SK-N-SH (cell line): Measurements from ENCODE around the gene ZIM2. TPM values are rescaled to one million over a fixed set of nuclear protein-coding genes. Genes with fewer than 3 reads are reported as not detected.
A peak's percentile ranks its signal among the peaks of the same experiment; 100 is the strongest.

ENCODE experiments used
- CTCF ChIA-PET: fragments of 300-600, 350-600 bp; formaldehyde crosslinking; extraction: SDS; loops from one replicate; lab custom pipeline; 2021; lab: Yijun Ruan, JAX
- POLR2A ChIA-PET: fragments of 350-600 bp; sonication (Branson Sonifier 250); formaldehyde crosslinking; extraction: SDS; loops from one replicate; lab custom pipeline; 2020; ENCODE audit warnings: antibody characterized with exemption, inconsistent platforms; lab: Yijun Ruan, JAX
- DNase-seq: peaks from one replicate; pipeline ENCODE4 v3.0.0; 2012
- H2AFZ ChIP-seq: fragments of 200-600 bp; sonication (generic); 2 replicates; pipeline ENCODE4 v1.8.1; 2016; ENCODE audit warnings: antibody characterized with exemption, mild to moderate bottlenecking, low read depth
- H3F3A ChIP-seq: fragments of 200-600 bp; sonication (generic); replicated peaks from 2 replicates; pipeline ENCODE3; 2016; ENCODE audit warnings: antibody characterized with exemption, mild to moderate bottlenecking; ENCODE audit not compliant: insufficient read depth
- H3K27ac ChIP-seq, 2 experiments: fragments of 200-500 bp in 1 of 2; fragments of 200-600 bp in 1 of 2; sonication (Bioruptor generic) in 1 of 2; sonication (generic), shearing (Covaris generic) in 1 of 2; 2 replicates each; pipeline versions ENCODE4 v1.5.1 to v1.6.1; 2014 to 2016; ENCODE audit warnings: low read depth in 2 of 2, inconsistent platforms in 1 of 2, low read length in 1 of 2, mild to moderate bottlenecking in 1 of 2, mixed read lengths in 1 of 2
- H3K27me3 ChIP-seq: fragments of 200-600 bp; sonication (generic), shearing (Covaris generic); 2 replicates; pipeline ENCODE4 v1.6.1; 2016; ENCODE audit warnings: mixed run types; ENCODE audit not compliant: insufficient read depth
- H3K36me3 ChIP-seq, 2 experiments: fragments of 200-500 bp in 1 of 2; fragments of 200-600 bp in 1 of 2; sonication (Bioruptor generic) in 1 of 2; sonication (generic) in 1 of 2; replicated peaks in 1 of 2; 2 replicates each; pipeline versions ENCODE3 to v1.5.1; 2014 to 2016; ENCODE audit warnings: low read length in 1 of 2, mild to moderate bottlenecking in 1 of 2; ENCODE audit not compliant: insufficient read depth in 2 of 2, control insufficient read depth in 1 of 2
- H3K4me1 ChIP-seq, 2 experiments: fragments of 200-500 bp in 1 of 2; fragments of 200-600 bp in 1 of 2; sonication (Bioruptor generic) in 1 of 2; sonication (generic), shearing (Covaris generic) in 1 of 2; 2 replicates each; pipeline versions ENCODE4 v1.5.1 to v1.6.1; 2014 to 2016; ENCODE audit warnings: low read depth in 1 of 2, low read length in 1 of 2, mixed run types in 1 of 2; ENCODE audit not compliant: insufficient read depth in 2 of 2, control insufficient read depth in 1 of 2
- H3K4me2 ChIP-seq: fragments of 200-600 bp; sonication (generic), shearing (Covaris generic); 2 replicates; pipeline ENCODE4 v1.6.1; 2017; ENCODE audit warnings: mixed run types
- H3K4me3 ChIP-seq, 2 experiments: fragments of 200-500 bp in 1 of 2; fragments of 200-600 bp in 1 of 2; sonication (Bioruptor generic) in 1 of 2; sonication (generic), shearing (Covaris generic) in 1 of 2; 2 replicates each; pipeline versions ENCODE4 v1.5.1 to v1.8.1; 2014 to 2016; ENCODE audit warnings: low read depth in 2 of 2, inconsistent platforms in 1 of 2, low read length in 1 of 2, mild to moderate bottlenecking in 1 of 2, mixed read lengths in 1 of 2, moderate library complexity in 1 of 2
- H3K79me2 ChIP-seq: fragments of 200-600 bp; sonication (generic); 2 replicates; pipeline ENCODE4 v1.8.1; 2017; ENCODE audit warnings: mild to moderate bottlenecking; ENCODE audit not compliant: insufficient read depth
- H3K9ac ChIP-seq: fragments of 200-600 bp; sonication (generic); 2 replicates; pipeline ENCODE4 v1.6.1; 2017; ENCODE audit warnings: mixed run types
- H3K9me2 ChIP-seq: fragments of 200-600 bp; sonication (generic); 2 replicates; pipeline ENCODE4 v1.6.1; 2017; ENCODE audit warnings: mixed run types
- H3K9me3 ChIP-seq: fragments of 200-600 bp; sonication (generic); 2 replicates; pipeline ENCODE4 v1.6.1; 2017; ENCODE audit warnings: mixed run types, mild to moderate bottlenecking, moderate library complexity
- H4K20me1 ChIP-seq: fragments of 200-600 bp; sonication (generic); 2 replicates; pipeline ENCODE4 v1.6.1; 2017; ENCODE audit warnings: mild to moderate bottlenecking, mixed run types; ENCODE audit not compliant: insufficient read depth
- CTCF ChIP-seq: fragments of 200-600 bp; sonication (generic); IDR thresholded peaks from 2 replicates; pipeline ENCODE4 v1.6.1; 2017; ENCODE audit warnings: antibody characterized with exemption, mild to moderate bottlenecking, moderate library complexity
- ELF1 ChIP-seq: IDR thresholded peaks from 2 replicates; pipeline ENCODE4 v1.4.0; 2012
- EP300 ChIP-seq, 2 experiments: IDR thresholded peaks; 2 replicates each; pipeline versions ENCODE4 v1.4.0 to v1.6.1; 2012; ENCODE audit warnings: borderline replicate concordance in 1 of 2, low read depth in 1 of 2, low read length in 1 of 2
- FOSL2 ChIP-seq: IDR thresholded peaks from 2 replicates; pipeline ENCODE4 v1.4.0; 2012; ENCODE audit warnings: low read depth, mild to moderate bottlenecking, moderate library complexity, borderline replicate concordance
- IRF3 ChIP-seq: fragments of 150-350 bp; IDR thresholded peaks from 2 replicates; pipeline ENCODE4 v1.6.1; 2016; ENCODE audit warnings: mild to moderate bottlenecking, low read depth, low read length
- MXI1 ChIP-seq: IDR thresholded peaks from 2 replicates; pipeline ENCODE4 v1.6.1; 2012; ENCODE audit warnings: mild to moderate bottlenecking, low read depth, low read length, improper control_type of control experiment
- NFIC ChIP-seq: IDR thresholded peaks from 2 replicates; pipeline ENCODE4 v1.4.0; 2012; ENCODE audit warnings: borderline replicate concordance
- NRF1 ChIP-seq: IDR thresholded peaks from 2 replicates; pipeline ENCODE4 v1.6.1; 2012; ENCODE audit warnings: low read depth, mild to moderate bottlenecking, low read length
- PBX3 ChIP-seq: IDR thresholded peaks from 2 replicates; pipeline ENCODE4; 2012
- RAD21 ChIP-seq: IDR thresholded peaks from 2 replicates; pipeline ENCODE4 v1.6.1; 2012; ENCODE audit warnings: mild to moderate bottlenecking, low read length
- RCOR1 ChIP-seq: fragments of 150-350 bp; IDR thresholded peaks from 2 replicates; pipeline ENCODE4 v1.6.1; 2017; ENCODE audit warnings: antibody characterized with exemption, low read length
- RXRA ChIP-seq: IDR thresholded peaks from 2 replicates; pipeline ENCODE4 v1.4.0; 2012; ENCODE audit warnings: low read depth, mild to moderate bottlenecking, borderline replicate concordance
- SIN3A ChIP-seq: IDR thresholded peaks from 2 replicates; pipeline ENCODE4 v1.6.1; 2012; ENCODE audit warnings: low read depth, mild to moderate bottlenecking, low read length, moderate library complexity, borderline replicate concordance
- SMC3 ChIP-seq: IDR thresholded peaks from 2 replicates; pipeline ENCODE4 v1.6.1; 2012; ENCODE audit warnings: low read depth, low read length, improper control_type of control experiment
- USF2 ChIP-seq: fragments of 150-350 bp; IDR thresholded peaks from 2 replicates; pipeline ENCODE4 v1.6.1; 2017; ENCODE audit warnings: antibody characterized with exemption, low read length, low read depth, borderline replicate concordance
- YY1 ChIP-seq: IDR thresholded peaks from 2 replicates; pipeline ENCODE4 v1.4.0; 2012; ENCODE audit warnings: low read depth, mild to moderate bottlenecking
- WGBS: methylation state at CpG from one replicate; pipeline ENCODE4 v1.1.6; 2017; ENCODE audit warnings: low lambda C conversion rate; 5-methylcytosine and 5-hydroxymethylcytosine counted together
- polyA plus RNA-seq, 3 experiments: library from polyadenylated mRNA; depleted of rRNA; stranded (reverse); fragments of >200 nt; gene quantifications; 2 replicates each; pipeline ENCODE4 v1.2.3, GENCODE V29; 2012

Gene ZIM2
- polyA plus RNA-seq, 1 of the 3 experiments (the other 2 are of a cell fraction): not detected

- Histone ChIP-seq H3K9ac (no peak overlapping the region), H3K79me2 (no peaks in the 10 kb centered on the region), H3K27ac (no peak overlapping the region), H3K9me3 (no peaks in the 10 kb centered on the region), H3F3A (no peaks in the 10 kb centered on the region), H3K4me3 (no peak overlapping the region), H3K4me2 (no peak overlapping the region), H4K20me1 (no peaks in the 10 kb centered on the region), H3K36me3 (no peaks in the 10 kb centered on the region), H3K27me3 (no peaks in the 10 kb centered on the region), H3K4me1 (no peaks in the 10 kb centered on the region; a peak in 1 of 4 replicates), H3K9me2 (no peaks in the 10 kb centered on the region), H2AFZ (no peak overlapping the region)
- WGBS: 42% methylated on average over 11 of the region's 11 CpGs
- DNase-seq: no peak
- POLR2A ChIA-PET: no interaction called here
- CTCF ChIA-PET: interaction anchor here (1.4 to 8.0 kb wide), 2 partner anchors 53 to 87 kb away, joined by 3 to 70 read pairs; no protein-coding TSS in a partner anchor
- TF ChIP-seq EP300 (IDR thresholded peaks at IDR 0.05; ENCODE audit: borderline replicate concordance in 1 of 2, low read depth in 1 of 2, low read length in 1 of 2) (no peak), USF2 (no peak), RAD21 (no peak), RCOR1 (no peak), NFIC (no peak), IRF3 (no peak), ELF1 (no peak), SIN3A (no peak), MXI1 (no peak), PBX3 (no peak), RXRA (no peak), SMC3 (no peak), YY1 (no peak)
These were observed 89.9 kb downstream of the ZIM2 start for GRCh38 chr19:56750658-56751057.

GRCh38 chr19:56748378-56748777 lies 92.1 kb downstream of the ZIM2 start:
- H3K79me2 ChIP-seq: no peaks in the 10 kb centered on the region
- H3F3A ChIP-seq: no peaks in the 10 kb centered on the region
- peak; percentile 40 for DNase-seq
- CTCF ChIA-PET: interaction anchor here (1.1 to 8.0 kb wide), 8 partner anchors 8 to 350 kb away, joined by 3 to 70 read pairs (median 4); no protein-coding TSS in a partner anchor
- H3K9ac ChIP-seq: no peak overlapping the region
- no peak overlapping the region for H3K27ac ChIP-seq
- no peaks in the 10 kb centered on the region; a peak in 1 of 4 replicates for H3K4me1 ChIP-seq
- no peak overlapping the region for H3K4me2 ChIP-seq
- peak overlapping the region in 1 of 2 experiments; percentile 26; a peak in 1 of 4 replicates for H3K4me3 ChIP-seq
- TF ChIP-seq NRF1 (no peak), MXI1 (no peak), FOSL2 (no peak), SMC3 (peak; percentile 29; the same call in 1 of the 2 replicates), RAD21 (peak; percentile 66), CTCF (peak; percentile 41)
- H3K27me3 ChIP-seq: no peaks in the 10 kb centered on the region
- 6% methylated on average over 5 of the region's 5 CpGs for WGBS
- POLR2A ChIA-PET: no interaction called here
- no peaks in the 10 kb centered on the region for H3K36me3 ChIP-seq
- H3K9me3 ChIP-seq: no peaks in the 10 kb centered on the region
- H4K20me1 ChIP-seq: no peaks in the 10 kb centered on the region
- H2AFZ ChIP-seq: no peak overlapping the region
- no peaks in the 10 kb centered on the region for H3K9me2 ChIP-seq
